Gastrocnemius medialis (tissue), 4 donors: ENCODE data around the gene ITGA3.

Source experiments
- CTCF ChIP-seq, 5 experiments: fragments of 450-650 bp in 3 of 5; fragments of 200-600 bp in 2 of 5; sonication (generic) in 2 of 5; IDR thresholded peaks in 4 of 5; conservative IDR thresholded peaks in 1 of 5; 1 replicate in 4 of 5; 2 replicates in 1 of 5; pipeline ENCODE4 v1.5.1; 2016 to 2019; ENCODE audit warnings: antibody characterized with exemption in 5 of 5, mild to moderate bottlenecking in 3 of 5, moderate library complexity in 3 of 5
- POLR2A ChIP-seq, 2 donors: fragments of 450-650 bp; IDR thresholded peaks; one replicate each; pipeline ENCODE4 v1.6.1; 2017; ENCODE audit warnings: antibody characterized with exemption in 2 of 2, mild to moderate bottlenecking in 2 of 2, moderate library complexity in 2 of 2

GRCh38 chr17:50075446-50076032 lies 19.6 kb downstream of the ITGA3 start:
- TF ChIP-seq POLR2A (IDR thresholded peaks at IDR 0.05) (no peak), CTCF (IDR thresholded peaks at IDR 0.05 in 4 of 5, conservative IDR thresholded peaks at IDR 0.05 in 1 of 5) (no peak)
